ENCODE data around the gene ZFHX3. TPM values are rescaled to one million over a fixed set of nuclear protein-coding genes. Genes with fewer than 3 reads are reported as not detected.

The ZFHX3 gene
- total and polyA plus RNA-seq, 2 of the 8 experiments (the other 6 are each of a cell fraction or from before 2014, with no cell fraction given), result 0.08 to 0.99 TPM

- no peak for TF ChIP-seq EZH2 (IDR thresholded peaks at IDR 0.05; ENCODE audit: low read depth, low read length, severe bottlenecking)
- no peak for TF ChIP-seq EGR1 (IDR thresholded peaks at IDR 0.05; ENCODE audit: borderline replicate concordance, low read depth, low read length)
- no peak for TF ChIP-seq SUZ12 (IDR thresholded peaks at IDR 0.05; ENCODE audit: low read length)
- TF ChIP-seq ZNF274 (IDR thresholded peaks at IDR 0.05; ENCODE audit: borderline replicate concordance, extremely low read depth, low read length), result no peak
- TF ChIP-seq SAP30 (IDR thresholded peaks at IDR 0.05; ENCODE audit: insufficient read depth, insufficient replicate concordance, low read length), result no peak
- no peak for TF ChIP-seq ASH2L (IDR thresholded peaks at IDR 0.05; ENCODE audit: low read length)
- TF ChIP-seq KDM4A (IDR thresholded peaks at IDR 0.05; ENCODE audit: low read depth, low read length, severe bottlenecking), result no peak
- TF ChIP-seq RNF2 (IDR thresholded peaks at IDR 0.05; ENCODE audit: borderline replicate concordance, low read depth, low read length, missing control alignments, poor library complexity, severe bottlenecking), result no peak
- TF ChIP-seq CTCF (IDR thresholded peaks at IDR 0.05; ENCODE audit: control extremely low read depth in 1 of 3, insufficient read depth in 1 of 3, low read depth in 1 of 3, low read length in 3 of 3), result no peak
Measured at GRCh38 chr16:73006026-73006425, 41.9 kb downstream of the ZFHX3 start (continued).
